KOPT-K1 (cell line): ENCODE measurements around the gene SPDYE17.
"Not testable (repeated sequence)": the region's sequence is repeated elsewhere in the genome, so short reads cannot be mapped to it uniquely, and the experiment has no call there.

Experiments used
- H3K27ac ChIP-seq: fragments of 200-600 bp; sonication (generic); 2 replicates; pipeline ENCODE4 v1.5.1; 2016; ENCODE audit warnings: antibody characterized with exemption, mild to moderate bottlenecking, low read depth, low read length; ENCODE audit not compliant: poor library complexity, severe bottlenecking
- H3K36me3 ChIP-seq: fragments of 200-600 bp; sonication (generic); 2 replicates; pipeline ENCODE4 v1.5.1; 2017; ENCODE audit warnings: antibody characterized with exemption, mild to moderate bottlenecking, low read length, moderate library complexity; ENCODE audit not compliant: insufficient read depth
- H3K9me3 ChIP-seq: fragments of 200-600 bp; sonication (generic); 2 replicates; pipeline ENCODE4 v1.5.1; 2017; ENCODE audit warnings: antibody characterized with exemption, low read length, mild to moderate bottlenecking; ENCODE audit not compliant: insufficient read depth, poor library complexity, severe bottlenecking

Gene SPDYE17

DNA sequence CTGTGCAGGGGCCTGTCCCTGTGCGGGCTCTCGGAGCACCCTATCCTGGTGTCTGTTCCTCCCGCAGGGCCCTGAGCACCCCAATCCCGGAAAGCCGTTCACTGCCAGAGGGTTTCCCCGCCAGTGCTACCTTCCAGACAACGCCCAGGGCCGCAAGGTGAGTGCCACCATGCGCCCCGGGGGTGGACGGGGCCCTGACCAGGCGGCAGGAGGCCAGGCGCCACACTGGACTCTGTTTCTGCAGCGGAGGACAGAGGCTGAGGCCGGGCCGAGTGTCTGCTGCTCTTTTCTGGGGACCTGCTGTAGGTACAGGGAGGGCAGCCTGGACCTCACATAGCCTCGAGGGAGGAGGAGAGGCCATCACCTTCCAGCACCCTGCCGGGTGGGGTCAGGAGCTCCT, 28.0 kb downstream of the SPDYE17 start:
- not testable (repeated sequence) for H3K27ac ChIP-seq, H3K36me3 ChIP-seq, H3K9me3 ChIP-seq

- H3K36me3 ChIP-seq, H3K27ac ChIP-seq, H3K9me3 ChIP-seq: not testable (repeated sequence)
These were observed 28.9 kb downstream of the SPDYE17 start for GRCh38 chr7:77003241-77003640.

DNA sequence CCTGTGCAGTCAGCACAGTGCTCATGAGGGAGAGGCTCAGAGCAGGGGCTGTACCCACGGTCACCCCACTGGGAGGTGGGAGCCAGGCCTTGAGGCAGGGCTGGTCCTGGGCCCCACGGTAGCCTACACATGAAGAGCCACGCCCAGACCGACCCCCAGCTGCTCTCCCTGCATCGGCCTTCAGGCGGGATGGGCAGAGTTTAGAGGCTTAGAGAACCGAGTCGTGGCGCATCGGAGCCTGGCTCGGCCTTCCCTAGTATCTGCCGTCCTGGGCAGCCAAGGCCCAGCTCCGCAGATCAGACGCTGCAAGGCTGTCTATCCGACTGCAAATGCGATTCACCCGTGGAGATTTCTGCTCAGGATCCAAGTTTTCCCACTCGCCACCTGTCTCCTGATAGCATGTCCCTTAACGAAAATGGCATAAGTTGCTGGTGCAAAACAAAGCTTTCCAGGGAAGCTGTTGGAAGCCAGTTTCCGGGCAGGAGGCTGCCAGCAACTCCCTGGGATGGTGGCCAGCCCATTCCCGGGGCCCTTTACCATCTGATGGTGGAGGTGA, 29.4 kb downstream of the SPDYE17 start:
- H3K9me3 ChIP-seq, H3K27ac ChIP-seq, H3K36me3 ChIP-seq: not testable (repeated sequence)

DNA sequence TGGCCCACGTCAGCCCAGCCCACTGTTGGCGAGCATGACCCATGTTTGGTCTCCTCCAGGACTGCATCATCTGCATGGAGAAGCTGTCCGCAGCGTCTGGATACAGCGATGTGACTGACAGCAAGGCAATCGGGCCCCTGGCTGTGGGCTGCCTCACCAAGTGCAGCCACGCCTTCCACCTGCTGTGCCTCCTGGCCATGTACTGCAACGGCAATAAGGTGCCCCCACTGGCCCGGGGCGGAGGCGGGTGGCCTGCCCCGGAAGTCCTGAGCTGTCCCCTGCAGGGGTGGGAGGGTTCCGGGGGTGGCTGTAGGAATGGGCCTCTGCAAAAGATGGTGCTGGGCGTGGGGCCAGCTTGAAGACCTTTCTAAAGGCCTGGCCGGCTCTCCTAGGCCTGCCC, 30.1 kb downstream of the SPDYE17 start:
- not testable (repeated sequence) for H3K27ac ChIP-seq, H3K36me3 ChIP-seq, H3K9me3 ChIP-seq

GRCh38 chr7:76999474-77000107, 32.6 kb downstream of the SPDYE17 start:
- H3K9me3 ChIP-seq, H3K36me3 ChIP-seq, H3K27ac ChIP-seq: not testable (repeated sequence)

- not testable (repeated sequence) for H3K36me3 ChIP-seq, H3K27ac ChIP-seq, H3K9me3 ChIP-seq
These were observed 33.3 kb downstream of the SPDYE17 start for GRCh38 chr7:76998764-76999450.

DNA sequence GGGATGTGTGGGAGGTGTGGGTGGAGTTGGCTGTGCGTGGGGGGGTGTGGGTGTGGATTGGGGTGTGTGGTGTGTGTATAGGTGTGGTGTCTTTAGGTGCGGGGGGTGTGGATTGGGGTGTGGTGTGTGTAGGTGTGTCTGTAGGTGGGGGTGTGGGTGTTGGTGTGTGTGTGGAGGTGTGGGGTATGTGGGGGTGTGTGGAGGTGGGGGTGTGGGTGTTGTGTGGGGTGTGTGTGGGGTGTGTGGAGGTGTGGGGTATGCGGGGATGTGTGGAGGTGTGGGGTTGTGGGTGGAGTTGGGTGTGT, 33.9 kb downstream of the SPDYE17 start:
- no peaks in the 10 kb centered on the region for H3K9me3 ChIP-seq
- H3K36me3 ChIP-seq = no peaks in the 10 kb centered on the region; the same call in 1 of the 2 replicates
- H3K27ac ChIP-seq = no peak overlapping the region

DNA sequence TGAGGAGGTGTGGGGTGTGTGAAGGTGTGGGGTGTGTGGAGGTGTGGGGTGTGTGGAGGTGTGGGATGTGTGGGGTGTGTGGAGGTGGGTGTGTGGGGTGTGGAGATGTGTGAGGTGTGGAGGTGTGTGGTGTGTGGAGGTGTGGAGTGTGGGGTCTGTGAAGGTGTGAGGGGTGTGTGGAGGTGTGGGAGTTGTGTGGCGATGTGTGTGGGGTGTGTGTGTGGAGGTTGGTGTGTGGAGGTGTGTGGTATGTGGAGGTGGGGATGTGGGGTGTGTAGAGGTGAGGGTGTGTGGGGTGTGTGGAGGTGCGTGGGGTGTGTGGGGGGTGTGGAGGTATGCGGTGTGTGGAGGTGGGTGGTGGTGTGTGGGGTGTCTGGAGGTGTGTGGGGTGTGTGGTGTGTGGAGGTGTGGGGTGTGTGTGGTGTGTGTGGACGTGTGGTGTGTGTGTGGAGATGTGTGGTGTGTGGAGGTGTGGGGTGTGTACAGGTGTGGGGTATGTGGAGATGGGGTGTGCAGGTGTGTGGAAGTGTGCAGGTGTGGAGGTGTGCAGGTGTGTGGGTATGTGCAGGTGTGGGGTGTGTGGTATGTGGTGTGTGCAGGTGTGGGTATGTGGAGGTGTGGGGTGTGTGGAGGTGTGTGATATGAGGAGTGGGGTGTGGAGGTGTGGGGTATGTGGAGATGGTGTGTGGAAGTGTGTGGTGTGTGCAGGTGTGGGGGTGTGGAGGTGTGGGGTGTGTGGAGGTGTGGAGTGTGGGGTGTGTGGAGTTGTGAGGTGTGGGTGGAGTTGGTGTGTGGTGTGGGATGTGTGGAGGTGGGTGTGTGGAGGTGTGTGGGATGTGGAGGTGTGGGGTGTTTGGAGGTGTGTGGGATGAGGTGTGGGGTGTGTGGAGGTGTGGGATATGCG, 34.5 kb downstream of the SPDYE17 start:
- H3K9me3 ChIP-seq = no peaks in the 10 kb centered on the region
- no peaks in the 10 kb centered on the region; the same call in 1 of the 2 replicates for H3K36me3 ChIP-seq
- no peak overlapping the region for H3K27ac ChIP-seq

DNA sequence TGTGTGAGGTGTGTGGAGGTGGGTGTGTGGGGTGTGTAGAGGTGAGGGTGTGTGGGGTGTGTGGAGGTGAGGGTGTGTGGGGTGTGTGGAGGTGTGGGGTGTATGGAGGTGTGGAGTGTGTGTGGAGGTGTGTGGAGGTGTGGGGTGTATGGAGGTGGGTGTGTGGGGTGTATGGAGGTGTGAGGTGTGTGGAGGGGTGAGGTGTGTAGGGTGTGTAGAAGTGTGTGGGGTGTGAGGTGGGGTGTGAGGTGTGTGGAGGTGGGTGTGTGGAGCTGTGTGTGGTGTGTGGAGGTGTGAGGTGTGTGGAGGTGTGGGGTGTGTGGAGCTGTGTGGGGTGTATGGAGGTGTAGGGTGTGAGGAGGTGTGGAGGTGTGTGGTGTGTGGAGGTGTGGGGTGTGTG, 35.2 kb downstream of the SPDYE17 start:
- H3K9me3 ChIP-seq, H3K27ac ChIP-seq, H3K36me3 ChIP-seq: not testable (repeated sequence)

DNA sequence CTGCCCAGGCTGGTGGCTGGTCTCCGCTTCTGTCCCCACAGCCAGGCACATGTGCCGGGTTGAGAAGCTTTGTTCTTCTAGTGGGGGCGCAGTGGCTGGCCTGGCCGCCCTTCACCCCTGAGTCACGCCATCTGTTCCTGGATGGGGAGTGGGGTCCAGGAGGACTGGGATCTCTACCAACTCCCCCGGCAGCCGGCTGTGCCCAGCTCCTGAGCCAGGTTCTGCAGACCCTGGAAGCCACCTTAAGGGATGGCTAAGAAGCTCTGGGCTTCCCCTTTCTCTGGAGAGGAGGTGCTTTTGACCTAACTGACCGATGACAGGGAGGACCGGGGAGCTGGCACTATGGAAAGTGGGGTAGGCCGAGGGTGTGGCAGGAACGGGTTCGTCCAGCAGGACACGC, 37.9 kb downstream of the SPDYE17 start:
- H3K27ac ChIP-seq, H3K36me3 ChIP-seq, H3K9me3 ChIP-seq: not testable (repeated sequence)

GRCh38 chr7:76993831-76994230, 38.3 kb downstream of the SPDYE17 start:
- H3K9me3 ChIP-seq, H3K36me3 ChIP-seq, H3K27ac ChIP-seq: not testable (repeated sequence)

- H3K36me3 ChIP-seq, H3K9me3 ChIP-seq, H3K27ac ChIP-seq: not testable (repeated sequence)
These were observed 39.3 kb downstream of the SPDYE17 start for GRCh38 chr7:76992871-76993270.

- H3K9me3 ChIP-seq, H3K27ac ChIP-seq, H3K36me3 ChIP-seq: not testable (repeated sequence)
These were observed 40.0 kb downstream of the SPDYE17 start for GRCh38 chr7:76992204-76992603.

DNA sequence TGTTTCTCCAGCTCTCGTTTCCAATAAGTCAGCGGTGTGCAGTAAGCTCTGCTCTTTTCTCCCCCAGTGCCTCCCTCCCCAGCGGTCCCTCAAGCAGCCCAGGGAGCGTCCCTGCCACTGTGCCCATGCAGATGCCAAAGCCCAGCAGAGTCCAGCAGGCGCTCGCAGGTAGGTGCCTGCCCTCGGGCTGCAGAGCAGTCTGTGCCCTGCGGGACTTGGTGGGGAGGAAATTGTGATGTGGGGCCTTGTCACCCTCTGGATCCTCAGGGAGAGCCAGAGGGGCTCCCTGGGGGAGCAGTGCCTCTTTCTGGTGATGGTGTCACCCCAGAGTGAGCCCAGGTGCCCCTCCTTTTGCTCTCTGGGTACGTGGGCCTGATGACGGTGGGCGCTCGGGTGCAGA, 42.0 kb downstream of the SPDYE17 start:
- not testable (repeated sequence) for H3K27ac ChIP-seq, H3K36me3 ChIP-seq, H3K9me3 ChIP-seq

DNA sequence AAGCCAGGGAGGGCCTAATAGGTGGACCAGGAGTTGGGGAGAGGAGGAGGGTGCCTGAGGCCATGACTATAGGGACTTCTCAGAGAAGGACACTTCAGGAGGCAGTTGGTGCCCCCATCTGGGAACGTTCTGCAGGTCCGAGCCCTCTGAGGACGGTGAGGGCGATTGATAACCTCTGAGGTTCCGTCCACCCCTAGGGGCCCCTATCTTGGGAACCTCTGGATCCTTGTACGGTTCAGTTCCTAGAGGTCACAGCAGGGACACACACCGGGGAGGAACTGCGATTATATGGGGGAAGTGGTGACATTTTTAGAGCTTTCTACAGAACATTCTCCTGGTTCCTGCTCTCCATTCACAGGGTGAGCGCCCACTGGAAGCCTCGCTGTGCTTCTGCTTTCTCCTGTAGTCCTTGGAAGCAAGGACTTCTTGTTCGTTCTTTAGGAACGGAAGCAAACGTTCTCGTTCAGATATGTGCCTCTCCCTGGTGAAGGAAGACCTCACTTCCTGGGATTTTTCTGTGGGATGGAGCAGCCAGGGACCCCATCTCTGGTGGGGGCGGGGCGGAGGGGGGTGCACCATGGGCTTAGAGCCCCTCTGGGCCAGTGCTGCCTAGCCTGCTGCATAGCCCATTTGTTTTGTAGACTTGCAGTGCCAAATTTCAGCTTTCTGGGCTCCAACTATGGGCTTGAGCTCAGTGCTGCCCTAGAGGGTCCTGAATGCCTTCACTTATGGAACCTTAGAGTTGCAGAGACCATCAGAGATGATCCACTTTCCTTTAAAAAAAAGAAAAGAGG, 46.0 kb downstream of the SPDYE17 start:
- H3K9me3 ChIP-seq, H3K36me3 ChIP-seq: not testable (repeated sequence)
- peak overlapping the region; percentile 49 for H3K27ac ChIP-seq
